Measurements from ENCODE around the gene ANO4.

DNA sequence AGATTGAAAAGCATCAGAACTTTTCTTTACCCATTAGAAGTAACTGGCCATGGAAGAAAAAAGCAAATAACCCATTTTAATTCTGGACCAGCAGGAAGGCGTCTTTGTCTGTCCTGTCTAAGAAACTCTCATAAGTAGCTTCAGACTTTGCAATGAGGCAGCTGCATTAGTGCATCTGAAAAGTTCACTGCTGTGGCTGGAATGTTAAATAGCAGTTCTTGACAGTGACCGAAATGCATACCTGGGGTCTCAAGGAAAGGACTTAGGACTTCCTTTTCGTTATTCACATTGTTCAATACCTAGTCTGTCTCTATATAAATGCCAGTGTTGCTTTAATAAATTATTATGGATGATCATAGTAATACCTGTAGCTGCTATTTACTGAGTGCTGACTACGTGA is 125.9 kb downstream of the ANO4 start:
- TF ChIP-seq, protein P1, sequence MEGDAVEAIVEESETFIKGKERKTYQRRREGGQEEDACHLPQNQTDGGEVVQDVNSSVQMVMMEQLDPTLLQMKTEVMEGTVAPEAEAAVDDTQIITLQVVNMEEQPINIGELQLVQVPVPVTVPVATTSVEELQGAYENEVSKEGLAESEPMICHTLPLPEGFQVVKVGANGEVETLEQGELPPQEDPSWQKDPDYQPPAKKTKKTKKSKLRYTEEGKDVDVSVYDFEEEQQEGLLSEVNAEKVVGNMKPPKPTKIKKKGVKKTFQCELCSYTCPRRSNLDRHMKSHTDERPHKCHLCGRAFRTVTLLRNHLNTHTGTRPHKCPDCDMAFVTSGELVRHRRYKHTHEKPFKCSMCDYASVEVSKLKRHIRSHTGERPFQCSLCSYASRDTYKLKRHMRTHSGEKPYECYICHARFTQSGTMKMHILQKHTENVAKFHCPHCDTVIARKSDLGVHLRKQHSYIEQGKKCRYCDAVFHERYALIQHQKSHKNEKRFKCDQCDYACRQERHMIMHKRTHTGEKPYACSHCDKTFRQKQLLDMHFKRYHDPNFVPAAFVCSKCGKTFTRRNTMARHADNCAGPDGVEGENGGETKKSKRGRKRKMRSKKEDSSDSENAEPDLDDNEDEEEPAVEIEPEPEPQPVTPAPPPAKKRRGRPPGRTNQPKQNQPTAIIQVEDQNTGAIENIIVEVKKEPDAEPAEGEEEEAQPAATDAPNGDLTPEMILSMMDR (IDR thresholded peaks at IDR 0.05): no peak
- no peak for TF ChIP-seq ZFX (IDR thresholded peaks at IDR 0.05; ENCODE audit: borderline replicate concordance)
